ENCODE measurements around the gene HMX3.

Gene HMX3

DNA sequence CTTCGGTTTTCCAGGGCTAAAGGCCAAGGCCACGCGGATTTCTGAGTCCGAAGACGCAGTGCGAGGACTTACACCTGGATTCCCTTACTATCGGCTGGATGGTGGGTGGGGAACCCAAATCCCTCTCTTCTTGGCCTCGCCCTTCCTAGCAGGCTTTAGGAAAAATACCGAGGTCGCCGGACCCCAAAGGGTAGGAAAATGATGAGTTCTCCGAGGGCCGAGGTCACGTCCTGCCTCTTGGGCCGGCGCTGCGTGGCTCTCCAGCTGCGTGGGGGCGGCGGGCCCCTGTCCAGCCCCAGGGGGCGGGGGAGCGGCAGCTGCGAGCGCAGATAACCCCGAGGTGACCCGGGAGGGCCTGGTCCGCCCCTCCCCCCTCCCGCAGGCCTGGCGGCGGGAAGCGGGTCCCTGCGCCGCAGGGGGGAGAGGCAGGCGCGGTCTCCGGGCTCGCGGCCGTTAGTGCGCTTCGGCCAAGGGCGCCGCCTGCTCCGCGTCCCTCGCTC lies 805 bp upstream of the HMX3 start:
- no peak for ATAC-seq

DNA sequence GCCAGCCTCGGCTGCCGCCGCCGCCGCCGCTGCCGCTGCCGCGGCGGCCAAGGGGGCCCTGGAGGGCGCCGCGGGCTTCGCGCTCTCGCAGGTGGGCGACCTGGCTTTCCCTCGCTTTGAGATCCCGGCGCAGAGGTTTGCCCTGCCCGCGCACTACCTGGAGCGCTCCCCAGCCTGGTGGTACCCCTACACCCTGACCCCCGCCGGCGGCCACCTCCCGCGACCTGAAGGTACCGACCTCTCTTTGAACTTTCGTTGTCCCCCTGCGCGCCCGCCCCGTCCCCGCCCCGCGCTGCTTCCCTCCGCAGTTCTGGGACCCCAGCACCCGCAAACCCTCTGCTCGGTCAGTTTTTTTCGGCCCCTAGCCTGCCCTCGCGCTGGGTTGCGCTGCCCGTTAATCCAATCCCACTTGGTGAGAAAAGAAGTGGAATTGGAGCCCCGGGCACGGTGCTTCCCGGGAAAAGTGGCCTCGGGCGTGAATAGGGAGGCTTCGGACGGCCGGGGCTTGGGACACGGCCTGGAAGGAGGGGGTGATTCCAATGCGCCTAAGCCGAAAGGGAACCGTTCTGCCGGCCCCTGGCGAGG lies 543 bp downstream of the HMX3 start:
- no peak for ATAC-seq

DNA sequence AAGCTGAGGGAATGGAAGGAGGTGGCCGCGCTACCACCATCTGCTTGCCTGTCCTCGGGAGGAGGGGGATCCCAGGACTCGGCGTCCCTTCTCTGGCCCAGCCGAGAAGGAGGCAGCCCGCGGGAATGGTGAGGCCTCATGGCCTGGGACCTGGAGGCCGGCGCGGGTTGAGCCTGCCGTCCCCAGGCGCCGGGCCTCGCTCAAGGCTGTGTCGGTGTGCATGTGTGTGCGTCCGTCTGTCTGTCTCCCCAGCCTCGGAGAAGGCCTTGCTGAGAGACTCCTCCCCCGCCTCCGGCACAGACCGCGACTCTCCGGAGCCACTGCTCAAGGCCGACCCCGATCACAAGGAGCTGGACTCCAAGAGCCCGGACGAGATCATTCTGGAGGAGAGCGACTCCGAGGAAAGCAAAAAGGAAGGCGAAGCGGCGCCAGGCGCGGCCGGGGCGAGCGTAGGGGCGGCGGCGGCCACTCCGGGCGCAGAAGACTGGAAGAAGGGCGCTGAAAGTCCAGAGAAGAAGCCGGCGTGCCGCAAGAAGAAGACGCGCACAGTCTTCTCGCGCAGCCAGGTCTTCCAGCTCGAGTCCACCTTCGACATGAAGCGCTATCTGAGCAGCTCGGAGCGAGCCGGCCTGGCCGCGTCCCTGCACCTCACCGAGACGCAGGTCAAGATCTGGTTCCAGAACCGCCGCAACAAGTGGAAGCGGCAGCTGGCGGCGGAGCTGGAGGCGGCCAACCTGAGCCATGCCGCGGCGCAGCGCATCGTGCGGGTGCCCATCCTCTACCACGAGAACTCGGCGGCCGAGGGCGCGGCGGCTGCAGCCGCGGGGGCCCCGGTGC lies 1.3 kb downstream of the HMX3 start:
- ATAC-seq, result peak in 1 of 2 donors; percentile 17

DNA sequence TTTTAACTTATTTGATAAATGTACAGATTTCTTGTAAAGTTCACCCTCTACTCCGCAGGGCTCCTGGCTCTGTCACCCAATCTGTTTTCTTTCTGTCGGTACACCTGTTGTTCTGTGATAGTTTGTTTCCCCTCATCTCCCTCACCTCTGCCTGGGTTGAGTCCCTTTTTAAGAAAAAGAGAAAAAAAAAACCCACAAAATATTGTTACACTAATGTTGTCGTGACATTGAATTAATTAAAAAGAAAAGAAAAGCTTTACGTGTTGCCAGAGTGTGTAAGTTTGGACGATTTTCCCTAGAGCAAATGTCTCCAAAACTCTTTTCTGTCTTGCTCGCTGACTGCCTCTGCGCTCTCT lies 3.4 kb downstream of the HMX3 start:
- ATAC-seq, result no peak

DNA sequence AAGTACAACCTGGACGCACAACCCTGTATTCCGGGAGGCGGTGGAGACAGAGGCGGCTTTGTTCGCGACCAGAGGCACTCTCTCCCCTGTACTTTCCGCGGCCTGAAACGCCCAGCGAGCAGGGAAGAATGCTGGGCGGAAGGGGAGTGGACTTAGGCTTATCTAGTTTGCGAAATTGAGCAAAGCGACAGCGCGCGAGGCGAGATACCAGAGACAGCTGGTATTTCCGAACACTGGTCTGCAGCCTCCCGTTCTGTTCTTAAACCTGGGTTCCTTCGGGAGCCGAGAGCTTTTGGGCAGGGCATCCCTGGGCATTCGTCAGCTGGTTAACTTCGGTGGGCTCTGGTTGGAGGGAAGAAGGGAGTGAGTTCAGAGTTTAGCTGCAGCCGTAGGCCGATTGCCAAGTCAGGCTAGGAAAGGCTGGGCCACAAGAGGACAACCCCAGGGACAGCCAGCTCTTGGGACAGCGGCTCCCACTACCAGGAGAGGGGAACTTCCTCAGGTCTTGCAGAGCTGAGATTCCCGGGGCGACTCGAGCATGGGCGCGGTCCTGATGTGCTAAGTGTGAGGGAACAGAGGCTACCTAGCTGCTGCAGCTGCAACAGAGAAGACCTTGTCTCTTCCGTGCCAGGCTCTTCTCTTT lies 3.9 kb downstream of the HMX3 start:
- ATAC-seq, result no peak

DNA sequence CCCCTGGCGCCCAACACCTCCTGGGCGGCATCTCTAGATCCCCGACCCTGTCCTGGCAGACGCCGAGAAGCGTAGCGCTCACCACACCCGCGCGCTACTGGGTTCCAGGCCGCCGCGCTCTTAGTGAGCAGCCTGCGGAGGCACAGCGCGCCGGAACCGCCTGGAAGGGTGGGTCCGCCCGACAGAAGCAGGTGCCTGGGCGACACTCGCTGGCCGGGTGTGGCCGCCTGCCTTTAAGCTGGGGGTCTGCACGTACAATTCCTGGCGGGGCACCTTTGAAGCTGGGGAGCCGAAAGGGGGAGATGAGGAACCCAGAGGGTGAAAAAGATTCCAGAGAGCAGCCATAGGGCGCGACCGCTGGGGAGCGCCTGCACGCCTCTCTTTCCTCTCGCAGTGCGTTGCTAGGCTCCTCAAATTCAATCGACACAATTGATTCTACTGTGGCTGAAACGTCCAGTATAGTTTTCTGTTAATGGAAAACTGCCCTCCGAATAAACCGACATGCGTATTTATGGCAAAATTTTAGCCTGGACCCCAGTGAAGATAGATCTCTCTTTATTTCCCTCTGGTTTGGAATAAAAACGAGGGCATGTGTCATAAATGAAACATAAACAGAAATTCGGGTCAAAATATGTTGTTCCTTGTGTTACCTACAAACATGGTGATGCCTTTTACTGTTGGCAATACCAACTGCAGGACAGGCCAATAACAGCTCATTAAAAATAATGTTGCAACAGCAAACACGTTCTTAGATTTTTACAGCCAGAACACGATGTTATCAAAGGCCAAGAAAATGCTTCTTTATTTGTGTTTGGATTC lies 4.6 kb downstream of the HMX3 start:
- ATAC-seq, result no peak

DNA sequence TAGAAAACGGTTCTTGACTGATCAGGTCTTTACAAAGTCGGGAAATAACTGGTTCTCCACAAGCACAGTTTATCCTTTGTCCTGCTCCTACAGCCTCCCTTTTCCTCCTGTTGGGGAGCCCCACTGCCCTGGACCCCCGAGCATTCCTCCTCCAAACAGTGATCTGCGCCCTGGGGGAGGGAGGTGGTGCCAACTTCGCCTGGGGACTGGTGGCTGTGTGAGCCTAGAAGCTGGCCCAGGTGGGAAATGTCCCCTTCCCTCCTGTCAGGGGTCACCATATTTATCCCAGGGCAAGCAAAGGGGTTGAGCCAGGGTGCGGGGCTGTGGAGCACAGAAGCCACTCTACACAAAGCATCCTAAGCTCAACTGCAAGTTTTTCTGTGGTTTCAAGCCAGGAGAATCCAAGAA lies 5.2 kb downstream of the HMX3 start:
- no peak for ATAC-seq

DNA sequence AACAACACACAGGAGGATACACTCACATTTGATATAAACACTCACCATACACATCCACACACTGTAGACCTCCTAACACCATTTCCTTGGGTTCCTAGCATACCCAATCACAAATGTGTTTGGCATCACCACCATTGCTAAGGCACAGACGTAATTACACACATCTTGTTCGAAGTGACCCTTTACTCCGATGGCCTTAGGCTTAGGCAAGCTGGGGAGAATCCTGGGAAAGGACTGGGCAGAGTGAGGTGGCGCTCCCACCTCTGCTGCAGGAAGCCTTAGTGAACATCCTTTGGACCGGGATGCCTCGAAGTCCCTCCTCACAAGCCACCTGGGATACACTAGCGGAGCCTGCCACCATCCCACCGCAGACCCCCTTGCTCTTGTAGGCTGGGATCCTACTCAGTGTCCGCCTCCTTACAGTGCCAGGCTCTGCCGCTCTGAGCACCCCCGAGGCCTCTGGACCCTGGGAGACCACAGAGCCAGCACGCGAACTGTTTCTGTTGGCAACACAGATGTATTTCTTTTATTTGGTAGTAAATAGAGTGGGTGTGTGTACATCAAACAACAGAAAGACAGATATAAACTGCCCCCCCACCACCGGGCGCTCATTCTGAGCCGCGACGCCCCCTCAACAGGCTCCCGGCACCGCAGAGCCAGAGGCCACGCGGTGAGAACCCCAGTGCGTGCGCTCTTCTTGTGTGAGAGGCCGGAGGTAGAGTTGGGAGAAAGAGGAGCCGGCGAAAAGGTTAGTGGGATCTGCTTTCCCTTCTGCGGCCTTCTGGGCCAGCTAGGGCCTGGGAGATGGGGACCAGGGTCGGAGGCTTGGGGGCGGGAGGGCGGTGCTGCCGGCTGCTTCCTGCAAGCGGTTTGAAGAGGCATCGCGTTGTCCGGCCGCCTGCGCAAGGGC lies 6.3 kb downstream of the HMX3 start:
- ATAC-seq, result no peak

DNA sequence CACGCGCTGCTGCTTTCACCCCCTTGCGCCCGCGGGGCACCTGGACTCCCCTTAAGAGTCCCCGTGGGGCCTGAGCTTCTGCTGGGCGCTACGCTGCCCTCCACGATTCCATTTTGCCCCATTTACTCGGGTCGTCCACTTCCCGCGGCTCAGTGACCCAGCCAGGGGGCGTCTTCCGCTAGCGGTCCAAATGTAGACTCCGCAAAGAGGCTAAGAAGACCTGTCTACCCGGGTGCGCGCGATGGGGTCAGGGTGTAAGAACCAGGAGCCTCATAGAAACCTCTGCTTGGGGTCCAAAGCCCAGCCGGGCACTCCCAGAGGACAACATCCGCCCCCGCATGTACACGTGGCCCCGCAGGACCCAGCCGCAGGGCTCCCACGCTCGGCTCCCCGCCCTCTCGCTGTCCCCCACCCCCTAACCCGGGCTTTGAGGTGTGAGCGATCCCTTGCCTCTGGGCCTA lies 7.0 kb downstream of the HMX3 start:
- no peak for ATAC-seq

DNA sequence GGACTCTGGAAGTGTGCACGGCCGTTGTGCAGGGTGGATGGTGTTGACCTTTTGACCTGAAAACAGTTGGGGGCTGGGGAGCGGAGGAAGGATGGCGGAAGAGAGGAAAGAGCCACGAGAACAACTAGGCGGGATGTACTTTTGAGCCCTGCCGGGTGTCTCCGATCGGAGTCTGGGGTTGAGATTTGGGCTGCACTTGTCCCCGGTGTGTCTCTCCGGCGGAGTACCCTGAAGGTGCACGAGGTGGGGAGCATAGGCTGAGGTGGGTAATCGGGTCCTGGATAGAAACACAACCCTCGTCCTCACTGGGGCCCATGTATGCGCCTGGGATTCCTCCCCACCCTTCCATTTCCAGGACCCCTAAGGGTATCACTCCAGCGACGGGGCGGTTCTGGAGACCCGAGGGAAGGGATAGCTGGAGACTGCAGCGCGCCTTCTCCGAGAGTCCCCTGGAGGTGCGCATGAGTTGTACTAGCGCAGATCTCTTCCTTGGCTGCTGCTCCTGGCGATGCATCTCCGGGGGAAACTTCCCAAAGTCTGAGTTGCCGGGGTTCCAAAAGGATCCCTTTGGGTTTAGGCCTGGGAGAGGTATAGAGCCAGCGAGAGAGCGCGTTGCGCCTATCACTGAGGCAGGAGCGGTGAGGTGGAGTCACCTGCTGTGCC lies 7.5 kb downstream of the HMX3 start:
- ATAC-seq, result no peak

DNA sequence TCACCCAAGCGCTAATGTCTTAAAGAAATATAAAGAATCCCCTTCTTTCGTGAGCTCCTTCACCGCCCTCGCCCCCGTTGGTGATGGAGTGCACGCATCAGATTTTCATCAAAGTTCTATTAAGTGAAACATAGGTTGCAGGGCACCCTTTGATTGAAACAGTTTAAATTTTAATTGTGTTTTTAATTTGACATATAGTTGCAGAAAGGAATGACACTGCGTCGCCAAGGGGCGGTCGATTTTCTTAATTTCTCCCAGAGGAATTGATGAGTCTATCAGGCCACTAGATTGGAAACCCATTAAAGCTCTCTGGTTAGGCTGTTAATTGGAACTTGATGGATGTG lies 8.0 kb downstream of the HMX3 start:
- no peak for ATAC-seq

DNA sequence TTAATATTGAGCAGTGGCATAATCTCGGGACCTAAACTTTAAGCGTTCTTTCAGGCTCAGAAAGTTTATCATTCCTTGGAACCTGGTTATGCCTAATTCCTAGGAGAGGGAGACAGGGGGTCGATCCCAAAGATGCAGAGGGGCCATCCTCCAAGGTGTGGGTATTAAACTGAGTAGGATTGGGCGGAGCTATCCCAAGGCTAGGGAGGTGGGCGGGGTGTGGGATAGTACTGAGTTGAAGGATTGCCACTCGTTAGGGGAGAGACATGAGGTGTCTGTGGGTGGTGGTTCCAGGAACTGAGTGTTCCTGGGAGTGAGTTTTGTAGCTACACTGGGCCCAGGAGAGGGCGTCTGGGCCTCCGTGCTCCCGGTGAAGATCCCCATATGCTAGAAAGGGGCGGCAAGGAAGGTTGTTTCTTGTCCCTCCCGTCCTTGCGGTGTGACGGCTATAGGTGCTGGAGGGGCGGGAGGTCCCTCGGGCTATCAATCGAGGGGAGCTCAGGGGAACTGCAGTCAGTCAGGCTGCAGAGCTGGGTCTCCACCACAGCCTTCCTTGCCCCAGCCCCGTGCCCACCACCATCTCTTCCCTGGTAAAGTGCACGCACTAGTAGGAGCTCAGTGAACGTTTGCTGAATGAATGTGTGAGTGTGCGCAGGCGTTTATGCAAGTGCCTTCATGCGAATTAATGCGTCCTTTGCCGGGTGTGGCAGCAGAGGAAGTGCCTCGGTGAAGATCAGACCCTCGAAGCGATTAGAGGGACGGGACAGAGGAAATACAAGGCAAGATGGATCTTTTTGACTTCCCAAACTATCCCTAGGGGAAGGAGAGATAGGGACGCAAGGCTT lies 9.1 kb downstream of the HMX3 start:
- no peak for ATAC-seq

DNA sequence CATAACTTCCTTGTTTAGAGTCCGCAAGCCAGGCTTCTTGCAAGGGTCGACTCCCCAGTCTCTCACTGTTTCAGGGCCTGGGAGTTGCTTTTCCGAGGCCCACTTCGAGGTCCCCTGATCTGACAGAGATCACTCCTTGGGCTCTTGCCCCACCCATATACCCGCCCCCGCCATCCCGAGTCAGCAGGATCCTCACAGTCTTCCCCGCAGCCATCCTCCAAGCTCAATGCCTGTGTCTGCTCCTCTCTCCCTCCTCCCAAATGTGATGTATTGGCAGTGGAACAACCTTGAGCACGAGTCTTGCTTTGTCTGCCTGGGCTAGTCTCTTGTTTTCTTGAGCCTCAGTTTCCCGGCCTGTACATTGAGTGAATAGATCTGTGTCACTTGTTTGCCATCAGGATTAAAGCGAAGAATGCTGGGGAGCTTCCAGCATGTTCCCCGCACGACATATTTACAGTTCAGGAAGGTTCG lies 9.8 kb downstream of the HMX3 start:
- ATAC-seq, result no peak

DNA sequence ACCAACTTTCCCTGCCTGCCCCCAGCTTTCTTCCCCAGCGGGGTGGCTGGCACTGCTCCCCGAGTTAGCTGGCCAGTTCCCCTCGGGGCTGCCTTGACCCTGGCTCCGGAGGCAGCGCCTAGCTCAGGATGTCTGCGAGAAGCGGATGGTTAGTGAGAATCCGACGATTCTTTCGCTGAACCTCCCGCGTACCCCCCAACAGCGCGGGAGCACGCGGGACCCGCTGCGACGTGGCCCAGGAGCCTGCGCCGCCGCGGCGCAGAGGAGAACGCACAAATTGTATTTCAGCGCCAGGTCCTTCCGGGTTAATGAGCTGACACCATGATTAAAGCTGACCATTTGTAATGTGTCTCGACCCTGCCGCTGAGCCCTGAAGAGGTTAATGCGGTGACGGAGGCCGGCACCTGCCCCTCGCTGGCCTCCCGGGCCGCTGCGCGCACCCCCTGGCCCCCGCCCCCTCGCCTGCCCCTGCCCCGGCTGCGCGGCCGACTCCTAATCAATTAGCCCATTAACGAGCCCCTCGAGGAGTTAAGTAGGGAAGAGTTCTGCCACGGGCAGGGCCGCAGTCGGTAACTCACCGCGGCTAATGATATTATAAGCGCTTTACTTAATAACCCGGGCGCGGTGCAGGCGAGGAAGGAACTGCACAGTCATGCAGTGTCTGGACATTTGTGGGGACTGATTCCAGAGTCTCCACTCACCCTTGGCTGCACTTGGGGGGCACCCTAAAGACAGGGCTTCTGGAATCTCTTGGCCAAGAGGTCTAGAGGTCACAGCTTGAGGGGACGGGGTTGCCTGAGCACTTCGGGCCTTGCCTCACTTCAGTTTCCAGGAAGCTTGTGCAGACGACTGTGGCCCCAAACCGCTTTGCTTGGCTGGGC lies 10.5 kb downstream of the HMX3 start:
- ATAC-seq, result no peak

DNA sequence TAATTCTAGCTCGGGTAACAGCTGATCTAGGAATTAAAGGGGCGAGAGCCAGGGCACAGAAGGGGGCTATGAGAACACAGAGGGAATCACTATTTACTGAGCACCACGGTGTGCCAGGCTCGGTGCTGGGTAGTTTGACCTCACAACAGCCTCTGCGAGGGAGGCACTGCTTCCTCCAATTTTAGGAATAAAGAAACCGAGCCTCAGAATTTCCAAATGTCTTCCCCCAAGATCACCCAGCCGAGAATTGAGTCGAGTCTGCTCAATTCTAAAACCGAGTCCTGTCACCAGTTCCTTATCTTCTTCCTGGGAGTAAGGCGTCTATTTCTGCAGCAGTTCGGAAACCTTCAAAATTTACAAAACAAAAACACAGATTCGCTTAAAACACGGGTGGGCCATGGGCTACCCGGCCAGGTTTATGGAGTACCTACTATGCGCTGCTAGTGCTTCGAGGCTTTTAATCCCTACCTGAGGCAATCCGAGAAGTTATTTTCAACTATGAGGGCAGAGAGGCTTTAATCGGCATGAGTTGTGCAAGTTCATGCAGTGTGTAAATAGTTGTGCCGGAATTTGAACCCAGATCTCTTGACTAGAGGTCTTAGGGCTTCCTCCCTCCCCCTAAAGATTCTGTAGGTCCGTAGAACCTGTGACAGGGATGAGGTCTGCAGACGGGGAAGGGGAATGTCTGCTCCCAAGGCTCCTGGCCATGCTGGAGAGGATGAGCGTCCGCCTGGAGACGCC lies 11.3 kb downstream of the HMX3 start:
- ATAC-seq, result no peak

DNA sequence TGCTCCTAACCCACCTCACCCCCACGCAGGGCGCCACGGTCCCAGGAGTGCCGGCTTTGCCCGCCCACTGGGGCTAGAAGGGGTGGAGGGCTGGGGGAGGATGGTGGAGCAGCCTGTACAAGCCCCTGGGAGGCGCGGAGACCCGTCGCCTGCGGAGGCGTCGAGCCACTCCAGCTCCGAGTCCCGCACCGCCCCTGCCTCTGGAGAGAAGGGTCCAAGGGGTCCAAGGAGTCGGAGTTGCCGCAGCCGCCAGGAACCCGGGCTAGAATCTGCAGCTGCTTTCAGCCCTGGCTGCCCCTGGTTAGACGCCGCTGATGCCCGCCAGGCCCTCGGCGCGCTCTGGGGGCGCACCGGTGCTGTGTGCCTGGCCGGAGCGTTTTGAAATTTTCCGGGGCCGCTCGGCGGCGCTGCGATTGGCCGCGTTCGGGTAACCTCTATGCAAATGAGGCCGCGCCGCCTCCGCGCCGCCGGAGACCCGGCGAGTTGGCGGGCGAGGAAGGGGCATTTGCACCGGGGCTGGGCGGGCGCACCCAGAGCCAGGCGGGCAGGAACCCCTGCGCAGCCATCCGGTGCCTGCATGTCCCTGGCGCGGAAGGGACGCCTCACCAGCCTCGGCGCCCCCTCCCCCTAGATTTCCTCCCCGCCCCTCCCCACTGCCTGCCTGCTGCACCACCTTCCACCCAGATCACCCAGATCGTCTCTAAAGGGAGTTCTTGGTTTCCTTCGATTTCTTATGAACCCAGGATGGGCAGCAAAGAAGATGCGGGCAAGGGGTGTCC lies 12.1 kb downstream of the HMX3 start, which contains the start of gene HMX2:
Gene HMX2, plus strand, starts transcription at position 502 of the 779 bp plus-strand sequence. Its CDS starts 243 bp downstream, at position 745.
- ATAC-seq, result peak; percentile 25 to 32

DNA sequence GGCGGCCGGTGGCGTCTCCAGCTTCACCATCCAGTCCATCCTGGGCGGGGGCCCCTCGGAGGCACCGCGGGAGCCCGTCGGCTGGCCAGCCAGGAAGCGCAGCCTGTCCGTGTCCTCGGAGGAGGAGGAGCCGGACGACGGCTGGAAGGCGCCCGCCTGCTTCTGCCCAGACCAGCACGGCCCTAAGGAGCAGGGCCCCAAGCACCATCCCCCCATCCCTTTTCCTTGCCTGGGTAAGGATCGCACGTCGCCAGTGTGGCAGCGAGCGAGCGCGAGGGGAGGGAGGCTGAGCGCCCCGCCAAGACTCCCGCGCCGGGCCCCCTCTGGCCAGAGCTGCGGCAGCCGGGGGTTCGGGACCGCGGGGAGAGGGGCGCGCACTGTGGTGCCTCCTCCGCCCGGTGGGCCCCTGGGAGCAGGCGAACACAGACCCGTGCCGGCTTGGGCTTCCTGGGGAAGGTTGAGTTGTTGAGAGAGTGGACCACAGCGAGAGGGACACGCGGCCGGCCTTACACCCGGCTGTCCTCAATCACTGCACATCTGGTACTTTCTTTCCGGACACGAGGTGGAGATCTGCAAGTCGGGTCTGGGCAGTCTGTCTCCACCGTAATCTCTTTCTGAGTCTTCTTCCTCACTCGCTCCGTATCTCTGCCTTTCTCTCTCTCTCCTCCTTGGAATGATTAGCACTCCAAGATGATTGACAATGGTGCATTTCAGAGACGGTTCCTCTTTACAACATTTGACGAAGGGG lies 12.8 kb downstream of the HMX3 start:
- no peak for ATAC-seq
